H9 (cell line): ENCODE data around the gene DNAJC11. TPM values are rescaled to one million over a fixed set of nuclear protein-coding genes. Genes with fewer than 3 reads are reported as not detected.

ENCODE experiments used
- DNase-seq: peaks from one replicate; pipeline ENCODE4 v3.0.0-alpha.2; 2017
- H2AFZ ChIP-seq: one replicate; pipeline ENCODE4 v1.6.1; 2013; ENCODE audit warnings: mild to moderate bottlenecking, low read length, control low read depth, moderate library complexity
- H2AK5ac ChIP-seq: 2 replicates; pipeline ENCODE4 v1.6.1; 2013; ENCODE audit warnings: low read length, control low read depth, mixed read lengths; ENCODE audit not compliant: insufficient read length
- H2BK120ac ChIP-seq: one replicate; pipeline ENCODE4 v1.6.1; 2013; ENCODE audit warnings: low read depth, mild to moderate bottlenecking, low read length, control low read depth, inconsistent platforms; ENCODE audit not compliant: poor library complexity, severe bottlenecking
- H2BK12ac ChIP-seq: 2 replicates; pipeline ENCODE4 v1.6.1; 2013; ENCODE audit warnings: low read length, control low read depth, mixed read lengths, low read depth; ENCODE audit not compliant: insufficient read length
- H2BK15ac ChIP-seq: 2 replicates; pipeline ENCODE4 v1.6.1; 2013; ENCODE audit warnings: low read depth, low read length, control low read depth
- H2BK20ac ChIP-seq: one replicate; pipeline ENCODE4 v1.6.1; 2013; ENCODE audit warnings: low read depth, mild to moderate bottlenecking, low read length, control low read depth, inconsistent platforms; ENCODE audit not compliant: poor library complexity, severe bottlenecking
- H2BK5ac ChIP-seq: 2 replicates; pipeline ENCODE4 v1.6.1; 2013; ENCODE audit warnings: low read length, control low read depth, mixed read lengths; ENCODE audit not compliant: insufficient read length
- H3K14ac ChIP-seq: 2 replicates; pipeline ENCODE4 v1.6.1; 2013; ENCODE audit warnings: low read length, control low read depth; ENCODE audit not compliant: insufficient read depth
- H3K18ac ChIP-seq: 2 replicates; pipeline ENCODE4 v1.6.1; 2013; ENCODE audit warnings: low read depth, mild to moderate bottlenecking, mixed read lengths, low read length, control low read depth; ENCODE audit not compliant: insufficient read length
- H3K23ac ChIP-seq: 2 replicates; pipeline ENCODE4 v1.6.1; 2013; ENCODE audit warnings: low read length, control low read depth, mixed read lengths, low read depth; ENCODE audit not compliant: insufficient read length
- H3K23me2 ChIP-seq: 2 replicates; pipeline ENCODE4 v1.6.1; 2013; ENCODE audit warnings: low read depth, mild to moderate bottlenecking, mixed read lengths, low read length, control low read depth; ENCODE audit not compliant: insufficient read length, poor library complexity, severe bottlenecking
- H3K27ac ChIP-seq: 2 replicates; pipeline ENCODE4 v1.5.1; 2013; ENCODE audit warnings: low read length, control low read depth, mixed read lengths, low read depth; ENCODE audit not compliant: insufficient read length
- H3K27me3 ChIP-seq: 2 replicates; pipeline ENCODE4 v1.6.1; 2013; ENCODE audit warnings: low read length, control low read depth, inconsistent platforms; ENCODE audit not compliant: insufficient read depth
- H3K4ac ChIP-seq: 2 replicates; pipeline ENCODE4 v1.6.1; 2013; ENCODE audit warnings: low read depth, mild to moderate bottlenecking, control low read depth, inconsistent platforms, low read length, moderate library complexity
- H3K4me1 ChIP-seq: 2 replicates; pipeline ENCODE4 v1.6.1; 2013; ENCODE audit warnings: low read length, control low read depth, inconsistent platforms; ENCODE audit not compliant: insufficient read depth
- H3K4me2 ChIP-seq: 2 replicates; pipeline ENCODE4 v1.6.1; 2013; ENCODE audit warnings: low read length, control low read depth, mixed read lengths; ENCODE audit not compliant: insufficient read length, insufficient read depth
- H3K56ac ChIP-seq: 2 replicates; pipeline ENCODE4 v1.6.1; 2013; ENCODE audit warnings: low read depth, mild to moderate bottlenecking, mixed read lengths, low read length, control low read depth; ENCODE audit not compliant: insufficient read length
- H3K79me1 ChIP-seq: 2 replicates; pipeline ENCODE4 v1.6.1; 2013; ENCODE audit warnings: low read depth, mild to moderate bottlenecking, moderate library complexity, low read length, control low read depth, inconsistent platforms; ENCODE audit not compliant: insufficient read depth, poor library complexity, severe bottlenecking
- H3K79me2 ChIP-seq: 2 replicates; pipeline ENCODE4 v1.6.1; 2013; ENCODE audit warnings: low read length, control low read depth, inconsistent platforms; ENCODE audit not compliant: insufficient read depth
- H3K9ac ChIP-seq: 2 replicates; pipeline ENCODE4 v1.6.1; 2013; ENCODE audit warnings: low read length, control low read depth, mixed read lengths; ENCODE audit not compliant: insufficient read length; ENCODE audit errors: extremely low read depth
- H3K9me3 ChIP-seq: one replicate; pipeline ENCODE4 v1.6.1; 2013; ENCODE audit warnings: low read depth, low read length, inconsistent platforms; ENCODE audit not compliant: control insufficient read depth
- H3T11ph ChIP-seq: one replicate; pipeline ENCODE4 v1.6.1; 2013; ENCODE audit warnings: mild to moderate bottlenecking, low read length, control low read depth, inconsistent platforms
- H4K20me1 ChIP-seq: one replicate; pipeline ENCODE4 v1.6.1; 2013; ENCODE audit not compliant: control insufficient read depth, insufficient read length, insufficient read depth
- H4K5ac ChIP-seq: 2 replicates; pipeline ENCODE4 v1.6.1; 2013; ENCODE audit warnings: low read depth, mild to moderate bottlenecking, mixed read lengths, low read length, control low read depth; ENCODE audit not compliant: insufficient read length
- H4K8ac ChIP-seq: replicated peaks from 2 replicates; pipeline ENCODE4 v1.6.1; 2013; ENCODE audit warnings: low read length, control low read depth, mixed read lengths, low read depth; ENCODE audit not compliant: insufficient read length
- H4K91ac ChIP-seq: 2 replicates; pipeline ENCODE4 v1.6.1; 2013; ENCODE audit warnings: low read depth, mild to moderate bottlenecking, moderate library complexity, mixed read lengths, low read length, control low read depth; ENCODE audit not compliant: insufficient read length
- H3K27ac Mint-ChIP-seq, 3 experiments: 2 replicates in 2 of 3; 3 replicates in 1 of 3; pipeline ENCODE4 v1.8.0; 2020 to 2021; ENCODE audit warnings: mixed read lengths in 3 of 3, mild to moderate bottlenecking in 1 of 3, moderate library complexity in 1 of 3
- H3K27me3 Mint-ChIP-seq: 2 replicates; pipeline ENCODE4 v1.8.0; 2021; ENCODE audit warnings: low read depth, mild to moderate bottlenecking, moderate library complexity, mixed read lengths
- H3K36me3 Mint-ChIP-seq, 3 experiments: 2 replicates in 2 of 3; 3 replicates in 1 of 3; pipeline ENCODE4 v1.8.0; 2020 to 2021; ENCODE audit warnings: low read depth in 3 of 3, mixed read lengths in 3 of 3; ENCODE audit not compliant: insufficient read depth in 1 of 3
- H3K4me1 Mint-ChIP-seq, 2 experiments: 2 replicates each; pipeline ENCODE4 v1.8.0; 2020; ENCODE audit warnings: mixed read lengths in 2 of 2
- H3K4me3 Mint-ChIP-seq, 2 experiments: 2 replicates in 1 of 2; 3 replicates in 1 of 2; pipeline ENCODE4 v1.8.0; 2020 to 2021; ENCODE audit warnings: mild to moderate bottlenecking in 2 of 2, mixed read lengths in 2 of 2, moderate library complexity in 1 of 2
- H3K9me3 Mint-ChIP-seq, 2 experiments: 2 replicates in 1 of 2; 3 replicates in 1 of 2; pipeline ENCODE4 v1.8.0; 2020; ENCODE audit warnings: mild to moderate bottlenecking in 2 of 2, mixed read lengths in 2 of 2, moderate library complexity in 1 of 2
- WGBS: extraction: QIAGEN DNeasy Blood & Tissue Kit; methylation state at CpG from one replicate; pipeline ENCODE4 v1.1.7; 2013; ENCODE audit warnings: missing lambda C conversion rate, low lambda C conversion rate, mixed read lengths; ENCODE audit not compliant: insufficient read length; ENCODE audit errors: extremely low coverage; 5-methylcytosine and 5-hydroxymethylcytosine counted together
- total RNA-seq: library from RNA; stranded (reverse); gene quantifications from 2 replicates; pipeline ENCODE4 v1.2.1, GENCODE V29; 2021
- TF ChIP-seq, protein P1 (sequence below): fragments of 200-600 bp; sonication (generic); conservative IDR thresholded peaks from 3 replicates; pipeline ENCODE4 v1.8.0; 2021; ENCODE audit warnings: antibody characterized with exemption, mild to moderate bottlenecking

DNAJC11 gene
- total RNA-seq, 1 experiment from 2014 or later, result 88.5 TPM

GRCh38 chr1:6651909-6652308 is 49.7 kb downstream of the DNAJC11 start:
- Mint-ChIP-seq H3K4me1 (0 out of 4 replicates have a peak, but pooled peaks cover 0 to under 1% of the 10 kb centered on the region in 2 experiments), H3K36me3 (peaks cover 24 to 53% (median 42%) of the 10 kb centered on the region in 3 experiments; a peak in 6 of 7 replicates), H3K4me3 (no peak overlapping the region), H3K9me3 (no peaks in the 10 kb centered on the region), H3K27me3 (no peaks in the 10 kb centered on the region), H3K27ac (no peak overlapping the region)
- no peak overlapping the region for H2BK12ac ChIP-seq
- no peaks in the 10 kb centered on the region for H3K23me2 ChIP-seq
- WGBS, result no CpG with 5 or more reads among the region's 17 CpGs
- H2BK5ac ChIP-seq, result no peak overlapping the region
- H2AFZ ChIP-seq, result no peak overlapping the region
- H2AK5ac ChIP-seq, result no peak overlapping the region
- no peak overlapping the region for H3K4ac ChIP-seq
- H4K20me1 ChIP-seq, result no peaks in the 10 kb centered on the region
- TF ChIP-seq, protein P1, sequence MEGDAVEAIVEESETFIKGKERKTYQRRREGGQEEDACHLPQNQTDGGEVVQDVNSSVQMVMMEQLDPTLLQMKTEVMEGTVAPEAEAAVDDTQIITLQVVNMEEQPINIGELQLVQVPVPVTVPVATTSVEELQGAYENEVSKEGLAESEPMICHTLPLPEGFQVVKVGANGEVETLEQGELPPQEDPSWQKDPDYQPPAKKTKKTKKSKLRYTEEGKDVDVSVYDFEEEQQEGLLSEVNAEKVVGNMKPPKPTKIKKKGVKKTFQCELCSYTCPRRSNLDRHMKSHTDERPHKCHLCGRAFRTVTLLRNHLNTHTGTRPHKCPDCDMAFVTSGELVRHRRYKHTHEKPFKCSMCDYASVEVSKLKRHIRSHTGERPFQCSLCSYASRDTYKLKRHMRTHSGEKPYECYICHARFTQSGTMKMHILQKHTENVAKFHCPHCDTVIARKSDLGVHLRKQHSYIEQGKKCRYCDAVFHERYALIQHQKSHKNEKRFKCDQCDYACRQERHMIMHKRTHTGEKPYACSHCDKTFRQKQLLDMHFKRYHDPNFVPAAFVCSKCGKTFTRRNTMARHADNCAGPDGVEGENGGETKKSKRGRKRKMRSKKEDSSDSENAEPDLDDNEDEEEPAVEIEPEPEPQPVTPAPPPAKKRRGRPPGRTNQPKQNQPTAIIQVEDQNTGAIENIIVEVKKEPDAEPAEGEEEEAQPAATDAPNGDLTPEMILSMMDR, result no peak
- H4K8ac ChIP-seq, result no peak overlapping the region
- H3K56ac ChIP-seq, result no peak overlapping the region
- H2BK15ac ChIP-seq, result no peak overlapping the region
- no peaks in the 10 kb centered on the region for H3K79me1 ChIP-seq
- no peaks in the 10 kb centered on the region for H3K27me3 ChIP-seq
- H3T11ph ChIP-seq, result no peak overlapping the region
- no peaks in the 10 kb centered on the region for H3K4me1 ChIP-seq
- no peaks in the 10 kb centered on the region for H3K79me2 ChIP-seq
- no peak overlapping the region for H3K9ac ChIP-seq
- no peak overlapping the region for H3K18ac ChIP-seq
- no peak overlapping the region for H3K23ac ChIP-seq
- no peak overlapping the region for H3K14ac ChIP-seq
- H4K5ac ChIP-seq, result no peak overlapping the region
- H2BK120ac ChIP-seq, result no peak overlapping the region
- no peaks in the 10 kb centered on the region for H3K9me3 ChIP-seq
- H2BK20ac ChIP-seq, result no peak overlapping the region
- H4K91ac ChIP-seq, result no peak overlapping the region
- no peak for DNase-seq
- H3K4me2 ChIP-seq, result no peak overlapping the region
- no peak overlapping the region for H3K27ac ChIP-seq
